GM12801 (cell line): ENCODE results near the gene NFATC3.

Experiments
- CTCF ChIP-seq: IDR thresholded peaks from one replicate; pipeline ENCODE4 v1.5.1; 2011; ENCODE audit warnings: control low read depth; ENCODE audit not compliant: insufficient read length; ENCODE audit errors: extremely low read depth

The NFATC3 gene

GRCh38 chr16:68086336-68086841 is 1.2 kb downstream of the NFATC3 start:
- no peak for TF ChIP-seq CTCF

GRCh38 chr16:68086860-68087268 is 1.7 kb downstream of the NFATC3 start:
- no peak for TF ChIP-seq CTCF

GRCh38 chr16:68087688-68088087 is 2.5 kb downstream of the NFATC3 start:
- no peak for TF ChIP-seq CTCF

- TF ChIP-seq CTCF: no peak
These were observed 3.2 kb downstream of the NFATC3 start for GRCh38 chr16:68088130-68088972.

GRCh38 chr16:68089067-68089466 is 3.9 kb downstream of the NFATC3 start:
- no peak for TF ChIP-seq CTCF

- TF ChIP-seq CTCF: no peak
These were observed 5.0 kb downstream of the NFATC3 start for GRCh38 chr16:68090130-68090529.

- TF ChIP-seq CTCF: no peak
These were observed 5.4 kb downstream of the NFATC3 start for GRCh38 chr16:68090533-68090932.
